Measurements from ENCODE around the gene TTN.

GRCh38 chr2:178827111-178827510 is 19.9 kb upstream of the TTN start:
- TF ChIP-seq EP300 (IDR thresholded peaks at IDR 0.05) (no peak), POLR2AphosphoS5 (IDR thresholded peaks at IDR 0.05) (no peak), POLR2A (IDR thresholded peaks at IDR 0.05) (no peak)
- TF ChIP-seq, protein P1, sequence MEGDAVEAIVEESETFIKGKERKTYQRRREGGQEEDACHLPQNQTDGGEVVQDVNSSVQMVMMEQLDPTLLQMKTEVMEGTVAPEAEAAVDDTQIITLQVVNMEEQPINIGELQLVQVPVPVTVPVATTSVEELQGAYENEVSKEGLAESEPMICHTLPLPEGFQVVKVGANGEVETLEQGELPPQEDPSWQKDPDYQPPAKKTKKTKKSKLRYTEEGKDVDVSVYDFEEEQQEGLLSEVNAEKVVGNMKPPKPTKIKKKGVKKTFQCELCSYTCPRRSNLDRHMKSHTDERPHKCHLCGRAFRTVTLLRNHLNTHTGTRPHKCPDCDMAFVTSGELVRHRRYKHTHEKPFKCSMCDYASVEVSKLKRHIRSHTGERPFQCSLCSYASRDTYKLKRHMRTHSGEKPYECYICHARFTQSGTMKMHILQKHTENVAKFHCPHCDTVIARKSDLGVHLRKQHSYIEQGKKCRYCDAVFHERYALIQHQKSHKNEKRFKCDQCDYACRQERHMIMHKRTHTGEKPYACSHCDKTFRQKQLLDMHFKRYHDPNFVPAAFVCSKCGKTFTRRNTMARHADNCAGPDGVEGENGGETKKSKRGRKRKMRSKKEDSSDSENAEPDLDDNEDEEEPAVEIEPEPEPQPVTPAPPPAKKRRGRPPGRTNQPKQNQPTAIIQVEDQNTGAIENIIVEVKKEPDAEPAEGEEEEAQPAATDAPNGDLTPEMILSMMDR (IDR thresholded peaks at IDR 0.05) = no peak

All from suprapubic skin (tissue), 4 donors.